Effector memory CD4-positive, alpha-beta T cell (primary cell): ENCODE results near the gene RABL2B.
"Not testable (repeated sequence)": the region's sequence is repeated elsewhere in the genome, so short reads cannot be mapped to it uniquely, and the experiment has no call there.

Experiments used
- DNase-seq, 3 donors: peaks; one replicate each; pipeline ENCODE4 v3.0.0-alpha.2; 2020
- H3K27ac ChIP-seq: 2 replicates; pipeline ENCODE4 v1.7.0; 2013; ENCODE audit warnings: mild to moderate bottlenecking, low read length, moderate library complexity; ENCODE audit not compliant: insufficient read depth, poor library complexity, severe bottlenecking
- H3K27me3 ChIP-seq: replicated peaks from 2 replicates; pipeline ENCODE4 v1.7.0; 2013; ENCODE audit warnings: mild to moderate bottlenecking, low read length; ENCODE audit not compliant: insufficient read depth, control insufficient read depth, poor library complexity, severe bottlenecking
- H3K36me3 ChIP-seq: 2 replicates; pipeline ENCODE4 v1.7.0; 2013; ENCODE audit warnings: mild to moderate bottlenecking, low read length, moderate library complexity; ENCODE audit not compliant: control insufficient read depth, insufficient read depth
- H3K4me1 ChIP-seq: 2 replicates; pipeline ENCODE4 v1.7.0; 2013; ENCODE audit warnings: low read length, mild to moderate bottlenecking; ENCODE audit not compliant: control insufficient read depth, insufficient read depth, poor library complexity, severe bottlenecking
- H3K4me3 ChIP-seq: 2 replicates; pipeline ENCODE4 v1.7.0; 2013; ENCODE audit warnings: low read length, low read depth, mild to moderate bottlenecking; ENCODE audit not compliant: insufficient read depth, poor library complexity, severe bottlenecking
- H3K9me3 ChIP-seq: 2 replicates; pipeline ENCODE4 v1.7.0; 2013; ENCODE audit warnings: mild to moderate bottlenecking, low read length, moderate library complexity; ENCODE audit not compliant: control insufficient read depth
- total RNA-seq, 3 donors: gene quantifications; one replicate each; lab custom pipeline; 2026; lab: John Stamatoyannopoulos, UW

Gene RABL2B
- 12.3 to 20.7 (median 14.9) reads per million in 3 donors for total RNA-seq

GRCh38 chr22:50783033-50783879 lies at the start of gene RABL2B:
Gene RABL2B, minus strand, starts transcription at chr22:50783636. Its CDS starts 1,342 bp downstream, at chr22:50782294.
- not testable (repeated sequence) for H3K9me3 ChIP-seq, H3K36me3 ChIP-seq, H3K27me3 ChIP-seq, H3K4me1 ChIP-seq
- Histone ChIP-seq H3K27ac (peak within 1 kb of the TSS; percentile 42), H3K4me3 (peak within 1 kb of the TSS; percentile 56)
- DNase-seq, result peak; percentile 77 to 84 (median 83)

DNA sequence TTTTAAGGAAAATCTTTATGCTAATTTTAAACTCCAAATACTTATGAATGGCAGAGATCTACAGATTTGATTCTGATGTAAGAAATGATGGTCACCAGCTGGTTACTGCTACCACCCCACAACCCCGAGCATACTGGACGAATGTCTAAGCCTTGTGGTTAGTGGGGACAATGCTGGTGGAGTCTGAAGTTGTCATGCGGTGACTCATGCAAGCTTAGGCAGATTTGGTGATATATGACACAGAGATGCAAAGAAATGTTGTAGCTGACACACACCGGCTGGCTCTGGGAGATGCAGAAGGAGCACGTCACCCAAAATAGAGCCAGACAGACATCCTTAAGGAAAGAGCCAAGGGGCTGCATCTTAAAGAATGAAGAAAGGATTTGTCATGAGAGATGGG lies 3.5 kb upstream of the RABL2B start:
- H3K4me3 ChIP-seq, H3K27me3 ChIP-seq, H3K4me1 ChIP-seq, DNase-seq, H3K36me3 ChIP-seq, H3K27ac ChIP-seq, H3K9me3 ChIP-seq: not testable (repeated sequence)

GRCh38 chr22:50785289-50785688 lies 1.9 kb upstream of the RABL2B start:
- not testable (repeated sequence) for H3K36me3 ChIP-seq, H3K27me3 ChIP-seq, DNase-seq, H3K27ac ChIP-seq, H3K4me3 ChIP-seq, H3K4me1 ChIP-seq, H3K9me3 ChIP-seq

DNA sequence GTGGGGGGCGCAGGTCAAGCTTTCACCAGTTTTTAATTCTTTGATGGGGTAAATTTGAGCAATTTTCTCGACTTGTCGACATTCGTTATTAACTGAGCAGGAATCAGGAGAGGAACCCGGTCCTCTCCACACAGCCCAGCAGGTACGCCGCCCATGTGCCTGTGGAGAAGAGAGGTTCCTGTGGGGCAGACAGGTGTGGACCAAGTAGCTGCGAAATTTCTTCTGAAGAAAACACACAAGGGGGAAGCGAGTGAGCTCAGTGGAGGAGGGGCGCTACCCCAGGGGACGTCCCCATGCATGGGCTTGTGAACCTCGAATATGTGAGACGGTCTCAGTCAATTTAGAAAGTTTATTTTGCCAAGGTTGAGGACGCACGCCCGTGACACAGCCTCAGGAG lies 442 bp upstream of the RABL2B start:
- not testable (repeated sequence) for H3K4me1 ChIP-seq, H3K9me3 ChIP-seq, DNase-seq, H3K27me3 ChIP-seq, H3K36me3 ChIP-seq, H3K27ac ChIP-seq
- peak overlapping the region; percentile 56 for H3K4me3 ChIP-seq

GRCh38 chr22:50782253-50782652 lies 1.2 kb downstream of the RABL2B start:
- not testable (repeated sequence) for H3K27ac ChIP-seq, H3K36me3 ChIP-seq, DNase-seq, H3K27me3 ChIP-seq, H3K4me1 ChIP-seq, H3K4me3 ChIP-seq, H3K9me3 ChIP-seq

GRCh38 chr22:50780244-50780643 lies 3.2 kb downstream of the RABL2B start:
- H3K36me3 ChIP-seq, H3K27ac ChIP-seq, H3K9me3 ChIP-seq, H3K4me3 ChIP-seq, H3K4me1 ChIP-seq, H3K27me3 ChIP-seq, DNase-seq: not testable (repeated sequence)

GRCh38 chr22:50777631-50778030 lies 5.8 kb downstream of the RABL2B start:
- H3K4me3 ChIP-seq, DNase-seq, H3K4me1 ChIP-seq, H3K36me3 ChIP-seq, H3K27me3 ChIP-seq, H3K9me3 ChIP-seq, H3K27ac ChIP-seq: not testable (repeated sequence)

GRCh38 chr22:50775132-50775531 lies 8.3 kb downstream of the RABL2B start:
- H3K9me3 ChIP-seq, H3K4me3 ChIP-seq, H3K27me3 ChIP-seq, H3K4me1 ChIP-seq, DNase-seq, H3K36me3 ChIP-seq, H3K27ac ChIP-seq: not testable (repeated sequence)

DNA sequence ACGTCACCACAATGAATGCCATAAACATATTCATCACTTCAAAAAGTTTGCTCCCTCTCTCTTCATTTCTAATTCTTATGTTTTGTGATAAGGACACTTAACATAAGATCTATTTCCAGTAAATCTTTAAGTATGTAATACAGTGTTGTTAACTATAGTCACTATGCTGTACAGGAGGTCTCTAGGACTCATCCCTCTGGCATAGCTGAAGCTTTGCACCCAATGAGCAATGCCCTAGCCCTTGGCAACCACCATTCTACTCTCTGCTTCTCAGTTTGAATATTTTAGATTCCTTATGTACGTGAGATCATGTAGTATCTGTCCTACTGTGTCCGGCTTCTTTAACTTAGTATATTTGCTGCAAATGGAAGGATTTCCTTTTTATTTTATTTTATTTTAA lies 19.1 kb downstream of the RABL2B start:
- not testable (repeated sequence) for DNase-seq, H3K27me3 ChIP-seq, H3K27ac ChIP-seq, H3K4me1 ChIP-seq, H3K4me3 ChIP-seq, H3K36me3 ChIP-seq, H3K9me3 ChIP-seq

DNA sequence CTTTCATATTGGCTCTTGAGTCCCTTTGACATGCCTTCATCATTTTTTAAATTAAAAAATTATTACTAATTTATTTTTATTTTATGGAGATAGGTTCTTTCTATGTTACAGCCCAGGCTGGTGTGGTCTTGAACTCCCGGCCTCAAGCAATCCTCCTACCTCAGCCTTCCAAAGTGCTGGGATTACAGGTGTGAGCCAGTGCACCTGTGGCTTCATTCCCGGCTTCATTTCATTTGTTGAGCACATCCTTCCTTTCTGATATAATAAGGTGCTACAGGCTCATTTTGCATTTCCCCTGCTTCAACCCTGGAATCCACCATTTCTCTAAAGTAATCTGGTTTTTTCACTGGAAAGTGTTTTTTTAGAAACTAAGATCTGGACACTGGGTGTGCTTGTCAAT lies 21.6 kb downstream of the RABL2B start:
- H3K4me1 ChIP-seq, DNase-seq, H3K4me3 ChIP-seq, H3K9me3 ChIP-seq, H3K27ac ChIP-seq, H3K27me3 ChIP-seq, H3K36me3 ChIP-seq: not testable (repeated sequence)
